ENCODE measurements around the gene NANS.

GRCh38 chr9:98054376-98054951, 2.1 kb upstream of the NANS start:
- no peak for TF ChIP-seq CTCF (IDR thresholded peaks at IDR 0.05)
- TF ChIP-seq POLR2A (IDR thresholded peaks at IDR 0.05), result no peak
